Neuronal stem cell (in vitro differentiated cells): ENCODE data around the gene DENND5B.
"Not testable (repeated sequence)": the region's sequence is repeated elsewhere in the genome, so short reads cannot be mapped to it uniquely, and the experiment has no call there.

Experiments used
- DNase-seq: peaks from one replicate; pipeline ENCODE4 v3.0.0-alpha.2; 2013; ENCODE audit warnings: low spot score
- H2AFZ ChIP-seq: one replicate; pipeline ENCODE4 v1.6.1; 2013; ENCODE audit warnings: mild to moderate bottlenecking, low read length, inconsistent platforms
- H2AK5ac ChIP-seq: 2 replicates; pipeline ENCODE4 v1.6.1; 2013; ENCODE audit warnings: low read depth, mild to moderate bottlenecking, inconsistent platforms, low read length, moderate library complexity, mixed read lengths
- H2BK120ac ChIP-seq: 2 replicates; pipeline ENCODE4 v1.6.1; 2013; ENCODE audit warnings: low read depth, mild to moderate bottlenecking, inconsistent platforms, low read length, moderate library complexity, mixed read lengths
- H2BK12ac ChIP-seq: one replicate; pipeline ENCODE4 v1.6.1; 2013; ENCODE audit warnings: low read length, inconsistent platforms
- H2BK15ac ChIP-seq: 2 replicates; pipeline ENCODE4 v1.6.1; 2013; ENCODE audit warnings: mild to moderate bottlenecking, low read length, inconsistent platforms, mixed read lengths
- H2BK5ac ChIP-seq: one replicate; pipeline ENCODE4 v1.6.1; 2013; ENCODE audit warnings: inconsistent platforms, mild to moderate bottlenecking, low read length, moderate library complexity
- H3K14ac ChIP-seq: one replicate; pipeline ENCODE4 v1.6.1; 2013; ENCODE audit warnings: low read length, inconsistent platforms
- H3K18ac ChIP-seq: 2 replicates; pipeline ENCODE4 v1.6.1; 2013; ENCODE audit warnings: low read length, inconsistent platforms
- H3K23ac ChIP-seq: 2 replicates; pipeline ENCODE4 v1.6.1; 2013; ENCODE audit warnings: low read depth, mild to moderate bottlenecking, mixed read lengths, low read length, inconsistent platforms; ENCODE audit not compliant: poor library complexity
- H3K27ac ChIP-seq: replicated peaks from 3 replicates; pipeline ENCODE4 v1.5.1; 2013; ENCODE audit warnings: low read length, inconsistent platforms
- H3K27me3 ChIP-seq, 3 experiments: 2 replicates each; pipeline ENCODE4 v1.6.1; 2013; ENCODE audit warnings: low read length in 3 of 3, mild to moderate bottlenecking in 2 of 3, inconsistent platforms in 1 of 3, low read depth in 1 of 3, mixed read lengths in 1 of 3, moderate library complexity in 1 of 3; ENCODE audit not compliant: control insufficient read depth in 3 of 3, insufficient read depth in 3 of 3
- H3K36me3 ChIP-seq, 2 donors: replicated peaks in 1 of 2; 2 replicates each; pipeline ENCODE4 v1.6.1; 2013; ENCODE audit warnings: low read length in 2 of 2; ENCODE audit not compliant: control insufficient read depth in 2 of 2, insufficient read depth in 2 of 2
- H3K4ac ChIP-seq: 2 replicates; pipeline ENCODE4 v1.6.1; 2013; ENCODE audit warnings: inconsistent platforms, mild to moderate bottlenecking, low read length, moderate library complexity
- H3K4me1 ChIP-seq, 2 donors: 1 replicate in 1 of 2; 2 replicates in 1 of 2; pipeline ENCODE4 v1.6.1; 2013; ENCODE audit warnings: low read length in 2 of 2, low read depth in 1 of 2; ENCODE audit not compliant: control insufficient read depth in 2 of 2, insufficient read depth in 1 of 2
- H3K4me2 ChIP-seq: one replicate; pipeline ENCODE4 v1.6.1; 2013; ENCODE audit warnings: mild to moderate bottlenecking, low read length, inconsistent platforms; ENCODE audit not compliant: insufficient read depth, poor library complexity, severe bottlenecking
- H3K4me3 ChIP-seq, 2 donors: 2 replicates each; pipeline ENCODE4 v1.5.1; 2013; ENCODE audit warnings: low read length in 2 of 2, mild to moderate bottlenecking in 2 of 2, inconsistent platforms in 1 of 2, moderate library complexity in 1 of 2
- H3K79me1 ChIP-seq: one replicate; pipeline ENCODE4 v1.6.1; 2013; ENCODE audit warnings: low read depth, mild to moderate bottlenecking, inconsistent platforms, low read length, moderate library complexity
- H3K9ac ChIP-seq: one replicate; pipeline ENCODE4 v1.6.1; 2013; ENCODE audit warnings: mild to moderate bottlenecking, low read depth, low read length, inconsistent platforms; ENCODE audit not compliant: poor library complexity
- H3K9me3 ChIP-seq, 2 donors: replicated peaks in 1 of 2; 2 replicates each; pipeline versions ENCODE3 to v1.6.1; 2013; ENCODE audit warnings: low read length in 2 of 2, mild to moderate bottlenecking in 2 of 2, inconsistent platforms in 1 of 2, low read depth in 1 of 2, mixed read lengths in 1 of 2, moderate library complexity in 1 of 2; ENCODE audit not compliant: control insufficient read depth in 2 of 2, insufficient read depth in 1 of 2
- H4K8ac ChIP-seq: one replicate; pipeline ENCODE4 v1.6.1; 2013; ENCODE audit warnings: low read depth, mild to moderate bottlenecking, inconsistent platforms, low read length, moderate library complexity
- H4K91ac ChIP-seq: one replicate; pipeline ENCODE4 v1.6.1; 2013; ENCODE audit warnings: low read length, low read depth, mild to moderate bottlenecking, inconsistent platforms; ENCODE audit not compliant: poor library complexity
- WGBS, 2 donors: extraction: QIAGEN DNeasy Blood & Tissue Kit; methylation state at CpG; one replicate each; pipeline ENCODE4 v1.1.7; 2013; ENCODE audit warnings: missing lambda C conversion rate in 2 of 2, mixed read lengths in 1 of 2; ENCODE audit not compliant: insufficient read length in 2 of 2, insufficient replicate concordance in 1 of 2; ENCODE audit errors: extremely low coverage in 2 of 2; 5-methylcytosine and 5-hydroxymethylcytosine counted together

DENND5B gene

GRCh38 chr12:31555466-31555865, 35.5 kb downstream of the DENND5B start:
- H3K79me1 ChIP-seq, DNase-seq, H2AFZ ChIP-seq, H3K4ac ChIP-seq, H2AK5ac ChIP-seq, H2BK15ac ChIP-seq, H3K4me2 ChIP-seq, H4K8ac ChIP-seq, H3K18ac ChIP-seq, H3K9ac ChIP-seq, H3K36me3 ChIP-seq, H2BK120ac ChIP-seq, H3K14ac ChIP-seq, H3K27ac ChIP-seq, H3K27me3 ChIP-seq, H2BK5ac ChIP-seq, H2BK12ac ChIP-seq, H3K4me3 ChIP-seq, H3K23ac ChIP-seq, H3K4me1 ChIP-seq, H4K91ac ChIP-seq: not testable (repeated sequence)
- no CpG with 5 or more reads among the region's 9 CpGs for WGBS, 2 donors
- H3K9me3 ChIP-seq = peaks cover 2 to 33% of the 10 kb centered on the region in 2 donors

- not testable (repeated sequence) for H3K4me3 ChIP-seq, H2BK12ac ChIP-seq, H3K23ac ChIP-seq, H3K27me3 ChIP-seq, H4K8ac ChIP-seq, H3K4ac ChIP-seq, H3K4me1 ChIP-seq, H3K4me2 ChIP-seq, H3K36me3 ChIP-seq, H2BK120ac ChIP-seq, H3K9me3 ChIP-seq, H3K27ac ChIP-seq, DNase-seq, H4K91ac ChIP-seq, H3K14ac ChIP-seq, H2AFZ ChIP-seq, H2BK5ac ChIP-seq, H3K79me1 ChIP-seq, H2BK15ac ChIP-seq, H3K9ac ChIP-seq, H3K18ac ChIP-seq, H2AK5ac ChIP-seq
- WGBS, 2 donors = no CpG with 5 or more reads among the region's 3 CpGs
These were observed 40.3 kb downstream of the DENND5B start for GRCh38 chr12:31550590-31550989.

GRCh38 chr12:31536672-31537071, 54.3 kb downstream of the DENND5B start:
- Histone ChIP-seq H2BK120ac (no peak overlapping the region), H3K4ac (no peak overlapping the region), H3K4me2 (no peak overlapping the region), H3K9me3 (peaks cover 0 to 22% of the 10 kb centered on the region in 2 donors), H2BK5ac (no peak overlapping the region), H3K79me1 (peaks cover 2% of the 10 kb centered on the region), H2BK12ac (no peak overlapping the region), H3K36me3 (peaks cover 0 to 8% of the 10 kb centered on the region in 2 donors), H2BK15ac (no peak overlapping the region), H4K8ac (no peak overlapping the region), H3K4me1 (peaks cover 0 to 2% of the 10 kb centered on the region in 2 donors), H2AK5ac (no peak overlapping the region), H3K27me3 (no peaks in the 10 kb centered on the region), H2AFZ (no peak overlapping the region), H4K91ac (no peak overlapping the region), H3K23ac (no peak overlapping the region), H3K14ac (no peak overlapping the region), H3K9ac (no peak overlapping the region), H3K27ac (no peak overlapping the region), H3K18ac (no peak overlapping the region), H3K4me3 (no peak overlapping the region)
- no peak for DNase-seq

- H4K8ac ChIP-seq = no peak overlapping the region
These were observed 57.5 kb downstream of the DENND5B start for GRCh38 chr12:31533470-31533869.

More at GRCh38 chr12:31533470-31533869, 57.5 kb downstream of the DENND5B start:
- Histone ChIP-seq H3K36me3 (peaks cover 0 to 8% of the 10 kb centered on the region in 2 donors), H3K23ac (no peak overlapping the region), H3K14ac (no peak overlapping the region), H2BK15ac (no peak overlapping the region), H4K91ac (no peak overlapping the region), H3K4me3 (no peak overlapping the region), H3K4ac (no peak overlapping the region), H3K27me3 (no peaks in the 10 kb centered on the region), H3K4me2 (no peak overlapping the region), H2AFZ (no peak overlapping the region), H2BK120ac (no peak overlapping the region), H3K9me3 (peaks cover 0 to 7% of the 10 kb centered on the region in 2 donors), H3K4me1 (peaks cover 0 to 2% of the 10 kb centered on the region in 2 donors), H3K27ac (no peak overlapping the region), H2BK5ac (no peak overlapping the region), H2BK12ac (no peak overlapping the region), H3K79me1 (peaks cover 3% of the 10 kb centered on the region), H3K18ac (no peak overlapping the region), H2AK5ac (no peak overlapping the region), H3K9ac (no peak overlapping the region)
- no peak for DNase-seq
